Mesodermal cell (in vitro differentiated cells): Measurements from ENCODE around the gene FUNDC2.

Experiments used
- H3K27ac ChIP-seq: 2 replicates; pipeline ENCODE4 v1.7.0; 2013; ENCODE audit warnings: mild to moderate bottlenecking, low read depth, low read length, moderate library complexity; ENCODE audit not compliant: severe bottlenecking
- H3K36me3 ChIP-seq: 2 replicates; pipeline ENCODE4 v1.7.1; 2013; ENCODE audit warnings: mild to moderate bottlenecking, low read length, moderate library complexity; ENCODE audit not compliant: control insufficient read depth, insufficient read depth
- H3K4me1 ChIP-seq: one replicate; pipeline ENCODE4 v1.7.1; 2013; ENCODE audit warnings: mild to moderate bottlenecking, low read length; ENCODE audit not compliant: insufficient read depth, control insufficient read depth, poor library complexity, severe bottlenecking
- H3K4me3 ChIP-seq: 2 replicates; pipeline ENCODE4 v1.7.0; 2013; ENCODE audit warnings: low read length, control low read depth, mild to moderate bottlenecking; ENCODE audit not compliant: insufficient read depth, poor library complexity, severe bottlenecking; ENCODE audit errors: extremely low read depth
- H3K9me3 ChIP-seq: 2 replicates; pipeline ENCODE4 v1.7.1; 2013; ENCODE audit warnings: mild to moderate bottlenecking, low read length, moderate library complexity; ENCODE audit not compliant: control insufficient read depth
- WGBS, 2 experiments: methylation state at CpG; one replicate each; pipeline ENCODE4 v1.1.5; 2013; ENCODE audit warnings: missing lambda C conversion rate in 2 of 2; ENCODE audit not compliant: insufficient coverage in 2 of 2; 5-methylcytosine and 5-hydroxymethylcytosine counted together

Gene FUNDC2

GRCh38 chrX:155052738-155053498, 26.3 kb downstream of the FUNDC2 start:
- Histone ChIP-seq H3K9me3 (no peaks in the 10 kb centered on the region), H3K4me1 (no peaks in the 10 kb centered on the region), H3K27ac (no peak overlapping the region), H3K36me3 (peaks cover 14% of the 10 kb centered on the region), H3K4me3 (no peak overlapping the region)
- 100% methylated on average over 1 of the region's 5 CpGs; no CpG with 5 or more reads in 1 of the 2 experiments for WGBS, 2 experiments

- Histone ChIP-seq H3K9me3 (no peaks in the 10 kb centered on the region), H3K4me3 (no peak overlapping the region), H3K4me1 (no peaks in the 10 kb centered on the region), H3K27ac (no peak overlapping the region), H3K36me3 (peaks cover 14% of the 10 kb centered on the region)
- 94 to 100% methylated on average over 1 to 2 of the region's 3 CpGs for WGBS, 2 experiments
Measured at GRCh38 chrX:155053656-155054055, 27.0 kb downstream of the FUNDC2 start.

DNA sequence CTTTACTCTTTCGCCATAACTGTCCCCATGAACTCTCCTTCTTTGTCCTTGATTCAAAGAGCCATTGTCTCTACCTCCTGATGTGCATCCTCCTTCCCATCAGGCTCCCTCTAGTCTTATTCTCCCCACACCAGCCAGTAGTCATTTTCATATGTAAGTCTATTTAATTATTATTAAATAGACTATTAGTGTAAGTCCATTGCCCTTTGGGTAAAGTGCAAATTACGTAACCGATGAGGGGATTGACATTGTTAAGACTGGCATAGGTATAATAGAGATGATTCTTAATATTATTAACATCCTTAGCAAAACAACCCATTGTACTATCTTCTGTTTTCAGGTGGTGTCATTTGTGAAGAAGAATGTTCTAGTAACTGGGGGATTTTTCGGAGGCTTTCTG, 27.6 kb downstream of the FUNDC2 start:
- Histone ChIP-seq H3K36me3 (peaks cover 14% of the 10 kb centered on the region), H3K4me3 (no peak overlapping the region), H3K27ac (no peak overlapping the region), H3K4me1 (no peaks in the 10 kb centered on the region), H3K9me3 (no peaks in the 10 kb centered on the region)
- WGBS, 2 experiments = 100% methylated on average over 1 of the region's 4 CpGs; no CpG with 5 or more reads in 1 of the 2 experiments

GRCh38 chrX:155055494-155055893, 28.9 kb downstream of the FUNDC2 start:
- peaks cover 21% of the 10 kb centered on the region for H3K36me3 ChIP-seq
- WGBS, 2 experiments = 90% methylated on average over 2 of the region's 3 CpGs; no CpG with 5 or more reads in 1 of the 2 experiments
- H3K9me3 ChIP-seq = no peaks in the 10 kb centered on the region
- no peaks in the 10 kb centered on the region for H3K4me1 ChIP-seq
- H3K4me3 ChIP-seq = no peak overlapping the region
- no peak overlapping the region for H3K27ac ChIP-seq

- WGBS, 2 experiments = no CpG with 5 or more reads among the region's 1 CpG
- no peak overlapping the region for H3K27ac ChIP-seq
- peaks cover 28% of the 10 kb centered on the region for H3K36me3 ChIP-seq
Measured at GRCh38 chrX:155056471-155056870, 29.8 kb downstream of the FUNDC2 start.

DNA sequence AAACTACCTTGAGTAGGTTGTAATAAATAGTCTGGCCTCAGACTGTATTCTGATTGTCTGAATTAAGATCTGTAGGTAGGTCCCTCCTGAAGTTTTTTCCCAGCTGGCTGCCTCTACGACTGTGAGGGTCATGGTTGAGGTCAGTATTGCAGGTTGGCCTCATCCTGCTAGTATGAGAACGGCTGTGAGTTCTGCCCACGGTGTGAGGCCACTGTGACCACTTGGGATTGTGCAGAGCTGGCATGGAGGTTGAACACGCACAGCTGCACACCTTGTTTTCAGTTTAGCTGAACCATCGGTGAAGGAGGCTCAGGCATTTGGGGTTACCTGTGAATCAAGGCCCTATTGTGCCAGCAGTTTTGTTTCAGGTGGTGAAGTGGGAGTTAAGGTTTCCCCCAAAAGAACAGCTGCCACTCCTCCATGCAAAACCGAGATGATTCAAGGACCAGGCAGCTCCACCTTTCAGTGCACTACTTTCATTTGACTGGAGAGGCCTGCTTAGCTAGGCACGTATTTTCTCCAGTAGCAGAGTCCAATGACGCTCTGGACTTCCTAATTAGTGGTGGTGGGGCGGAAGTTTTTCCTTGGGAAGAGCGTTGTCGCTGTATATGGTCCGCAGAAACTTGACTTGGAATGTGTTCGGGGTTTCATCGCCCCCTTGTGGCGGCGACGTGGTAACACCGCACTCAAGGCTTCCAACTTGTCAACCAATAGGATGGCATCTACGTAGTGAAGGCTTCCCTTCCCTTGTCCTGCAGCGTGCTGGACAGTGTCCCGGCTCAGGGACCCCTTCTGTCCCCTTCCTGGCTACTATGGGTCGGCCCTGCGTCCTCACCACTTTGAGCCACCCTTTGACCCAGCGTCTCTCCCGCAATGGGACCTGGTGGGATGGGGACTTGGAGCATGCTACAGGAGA, 30.5 kb downstream of the FUNDC2 start:
- Histone ChIP-seq H3K4me1 (no peaks in the 10 kb centered on the region), H3K27ac (peak overlapping the region; percentile 10), H3K4me3 (no peak overlapping the region), H3K9me3 (no peaks in the 10 kb centered on the region), H3K36me3 (peaks cover 21% of the 10 kb centered on the region)
- WGBS, 2 experiments = 52% methylated on average over 7 of the region's 25 CpGs; no CpG with 5 or more reads in 1 of the 2 experiments

More at GRCh38 chrX:155056471-155056870, 29.8 kb downstream of the FUNDC2 start:
- Histone ChIP-seq H3K4me1 (no peaks in the 10 kb centered on the region), H3K4me3 (no peak overlapping the region), H3K9me3 (no peaks in the 10 kb centered on the region)

GRCh38 chrX:155061760-155062159, 35.1 kb downstream of the FUNDC2 start:
- Histone ChIP-seq H3K4me1 (no peaks in the 10 kb centered on the region), H3K27ac (no peak overlapping the region), H3K9me3 (no peaks in the 10 kb centered on the region), H3K4me3 (no peak overlapping the region), H3K36me3 (peaks cover 15% of the 10 kb centered on the region)
- WGBS, 2 experiments = 83% methylated on average over 2 of the region's 4 CpGs; no CpG with 5 or more reads in 1 of the 2 experiments

- no peaks in the 10 kb centered on the region for H3K4me1 ChIP-seq
- no peak overlapping the region for H3K27ac ChIP-seq
- H3K4me3 ChIP-seq = no peak overlapping the region
- H3K9me3 ChIP-seq = no peaks in the 10 kb centered on the region
- peaks cover 11% of the 10 kb centered on the region for H3K36me3 ChIP-seq
- WGBS, 2 experiments = 96 to 100% methylated on average over 1 to 4 of the region's 8 CpGs
Measured at GRCh38 chrX:155065035-155065734, 38.5 kb downstream of the FUNDC2 start.

GRCh38 chrX:155068165-155068564, 41.5 kb downstream of the FUNDC2 start:
- Histone ChIP-seq H3K27ac (peak overlapping the region; percentile 55), H3K9me3 (no peaks in the 10 kb centered on the region), H3K4me1 (peaks cover 6% of the 10 kb centered on the region), H3K36me3 (peaks cover under 1% of the 10 kb centered on the region), H3K4me3 (no peak overlapping the region)
- WGBS, 2 experiments = 67% methylated on average over 1 of the region's 1 CpG; no CpG with 5 or more reads in 1 of the 2 experiments

DNA sequence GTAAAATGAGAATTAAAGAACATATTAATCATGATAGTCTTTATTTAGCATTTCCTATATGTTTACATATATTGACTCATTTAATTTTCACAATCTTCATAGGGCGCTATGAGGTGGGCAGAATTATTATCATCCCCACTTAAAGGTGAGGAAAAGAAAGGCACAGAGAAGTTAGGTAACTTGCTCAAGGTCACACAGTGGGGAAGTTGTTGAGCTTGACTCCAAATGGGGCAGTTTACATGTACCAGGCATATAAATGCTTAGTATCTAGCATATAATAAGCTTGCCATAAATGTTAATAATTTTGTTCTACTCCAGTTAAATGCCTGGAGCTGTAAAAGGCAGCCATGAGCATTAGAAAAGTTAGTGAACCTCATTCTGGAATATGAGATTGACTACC, 42.8 kb downstream of the FUNDC2 start:
- no peaks in the 10 kb centered on the region for H3K9me3 ChIP-seq
- H3K27ac ChIP-seq = no peak overlapping the region
- peaks cover 6% of the 10 kb centered on the region for H3K4me1 ChIP-seq
- no CpG with 5 or more reads among the region's 1 CpG for WGBS, 2 experiments
- H3K36me3 ChIP-seq = peaks cover 5% of the 10 kb centered on the region
- no peak overlapping the region for H3K4me3 ChIP-seq
